HCT116 (cell line): ENCODE results near the gene CPNE9. TPM values are rescaled to one million over a fixed set of nuclear protein-coding genes. Genes with fewer than 3 reads are reported as not detected.

Source experiments
- ATAC-seq: fragments of 200-7000 bp; cut with Tn5 transposase; 2 replicates; pipeline ENCODE4 v1.9.1; 2020; ENCODE audit warnings: mild to moderate bottlenecking, moderate library complexity
- BruUV-seq: library from RNA; stranded (reverse); fragments of 400-500 nt; replicated peaks from 2 replicates; lab custom pipeline; 2021; lab: Mats Ljungman, UMichigan
- CTCF ChIA-PET: fragments of 300-600 bp; sonication (Branson Sonifier 250); formaldehyde crosslinking; loops from one replicate; lab custom pipeline; 2021; ENCODE audit warnings: antibody characterized with exemption; lab: Charles Lee
- POLR2A ChIA-PET: fragments of 300-600, 350-600 bp; sonication (Branson Sonifier 250); formaldehyde crosslinking; loops from one replicate; lab custom pipeline; 2021; ENCODE audit warnings: antibody characterized with exemption; lab: Charles Lee
- RAD21 ChIA-PET, 2 experiments: fragments of 300-600 bp; sonication (Branson Sonifier 250); formaldehyde crosslinking; loops; one replicate each; lab custom pipeline; 2023; ENCODE audit warnings: low total read pairs in 2 of 2; ENCODE audit not compliant: uncharacterized antibody in 2 of 2, unreplicated experiment in 2 of 2, low non-redundant PET in 1 of 2; lab: Charles Lee
- DNase-seq: peaks from one replicate; pipeline ENCODE4 v3.0.0-alpha.2; 2010; ENCODE audit warnings: low read depth, low spot score
- H2AFZ ChIP-seq: fragments of 200-600 bp; shearing (Covaris generic), sonication (generic); 2 replicates; pipeline ENCODE4 v1.6.1; 2017; ENCODE audit warnings: low read depth, mixed run types, mixed read lengths, antibody characterized with exemption, low read length; ENCODE audit not compliant: poor library complexity, severe bottlenecking
- H3K27ac ChIP-seq: 2 replicates; pipeline ENCODE4 v1.5.1; 2012; ENCODE audit warnings: low read depth, low read length
- H3K27me3 ChIP-seq: fragments of 200-600 bp; sonication (generic); 2 replicates; pipeline ENCODE4 v1.6.1; 2016; ENCODE audit warnings: mixed run types, low read length, mixed read lengths; ENCODE audit not compliant: insufficient read depth
- H3K36me3 ChIP-seq, 2 experiments: fragments of 200-500 bp in 1 of 2; fragments of 200-600 bp in 1 of 2; sonication (Bioruptor generic) in 1 of 2; sonication (generic) in 1 of 2; 2 replicates each; pipeline versions ENCODE4 v1.5.1 to v1.6.1; 2014 to 2016; ENCODE audit warnings: low read length in 2 of 2, inconsistent platforms in 1 of 2, mixed read lengths in 1 of 2, mixed run types in 1 of 2; ENCODE audit not compliant: insufficient read depth in 2 of 2, control insufficient read depth in 1 of 2
- H3K4me1 ChIP-seq, 2 experiments: fragments of 200-600 bp in 1 of 2; sonication (generic) in 1 of 2; 2 replicates each; pipeline versions ENCODE4 v1.5.1 to v1.6.1; 2012 to 2017; ENCODE audit warnings: low read length in 2 of 2, inconsistent platforms in 1 of 2, mild to moderate bottlenecking in 1 of 2, mixed read lengths in 1 of 2, mixed run types in 1 of 2, moderate library complexity in 1 of 2; ENCODE audit not compliant: insufficient read depth in 2 of 2, control insufficient read depth in 1 of 2
- H3K4me2 ChIP-seq: fragments of 200-600 bp; sonication (generic); 2 replicates; pipeline ENCODE4 v1.6.1; 2017; ENCODE audit warnings: mixed run types, low read length, mixed read lengths
- H3K4me3 ChIP-seq, 2 experiments: fragments of 200-600 bp in 1 of 2; sonication (generic) in 1 of 2; replicated peaks in 1 of 2; 2 replicates each; pipeline ENCODE4 v1.5.1; 2011 to 2016; ENCODE audit warnings: low read length in 2 of 2, control low read depth in 1 of 2, low read depth in 1 of 2, mild to moderate bottlenecking in 1 of 2, mixed read lengths in 1 of 2, mixed run types in 1 of 2
- H3K79me2 ChIP-seq: fragments of 200-600 bp; sonication (generic); 2 replicates; pipeline ENCODE4 v1.6.1; 2017; ENCODE audit warnings: mild to moderate bottlenecking, mixed run types, low read length, moderate library complexity, mixed read lengths; ENCODE audit not compliant: insufficient read depth
- H3K9ac ChIP-seq: fragments of 200-600 bp; sonication (generic); 2 replicates; pipeline ENCODE4 v1.6.1; 2016; ENCODE audit warnings: low read length, mixed read lengths
- H3K9me2 ChIP-seq: fragments of 200-600 bp; sonication (generic), shearing (Covaris generic); 2 replicates; pipeline ENCODE4 v1.6.1; 2017; ENCODE audit warnings: mixed run types, mild to moderate bottlenecking, moderate library complexity; ENCODE audit not compliant: insufficient read depth
- H3K9me3 ChIP-seq, 2 experiments: fragments of 200-500 bp in 1 of 2; fragments of 200-600 bp in 1 of 2; sonication (Bioruptor generic) in 1 of 2; sonication (generic) in 1 of 2; 2 replicates each; pipeline ENCODE4 v1.6.1; 2014 to 2017; ENCODE audit warnings: low read length in 2 of 2, mixed read lengths in 2 of 2, inconsistent platforms in 1 of 2, low read depth in 1 of 2, mild to moderate bottlenecking in 1 of 2, mixed run types in 1 of 2, moderate library complexity in 1 of 2; ENCODE audit not compliant: control insufficient read depth in 1 of 2, insufficient read depth in 1 of 2
- H4K20me1 ChIP-seq: fragments of 200-600 bp; sonication (generic), shearing (Covaris generic); 2 replicates; pipeline ENCODE4 v1.6.1; 2017; ENCODE audit warnings: mixed run types, mild to moderate bottlenecking, moderate library complexity; ENCODE audit not compliant: insufficient read depth
- ELF1 ChIP-seq: IDR thresholded peaks from 2 replicates; pipeline ENCODE4 v1.6.1; 2012; ENCODE audit warnings: low read depth, borderline replicate concordance
- EZH2phosphoT487 ChIP-seq: fragments of 200-600 bp; IDR thresholded peaks from 2 replicates; pipeline ENCODE4 v1.6.1; 2018; ENCODE audit warnings: antibody characterized with exemption, borderline replicate concordance
- JUND ChIP-seq: IDR thresholded peaks from 2 replicates; pipeline ENCODE4 v1.6.1; 2012
- POLR2AphosphoS5 ChIP-seq: IDR thresholded peaks from 2 replicates; pipeline ENCODE4 v1.6.1; 2011; ENCODE audit warnings: mild to moderate bottlenecking, low read depth, low read length, moderate library complexity
- RAD21 ChIP-seq: IDR thresholded peaks from 2 replicates; pipeline ENCODE4 v1.6.1; 2012; ENCODE audit warnings: low read depth, mild to moderate bottlenecking
- SIN3A ChIP-seq: IDR thresholded peaks from 2 replicates; pipeline ENCODE4 v1.6.1; 2012; ENCODE audit warnings: low read depth
- SP1 ChIP-seq: IDR thresholded peaks from 2 replicates; pipeline ENCODE4 v1.6.1; 2012; ENCODE audit warnings: low read depth
- SRF ChIP-seq: IDR thresholded peaks from 2 replicates; pipeline ENCODE4 v1.6.1; 2012; ENCODE audit warnings: low read depth
- TCF7L2 ChIP-seq: IDR thresholded peaks from 2 replicates; pipeline ENCODE4 v1.7.0; 2011; ENCODE audit warnings: borderline replicate concordance, inconsistent platforms; ENCODE audit not compliant: insufficient read depth, insufficient read length; ENCODE audit errors: extremely low read depth
- ZNF274 ChIP-seq: fragments of 200-500 bp; sonication (Bioruptor generic); IDR thresholded peaks from 2 replicates; pipeline ENCODE4 v1.6.1; 2014; ENCODE audit warnings: mild to moderate bottlenecking, low read depth, low read length, inconsistent platforms
- intact Hi-C: fragments of 100-400 bp; cut with micrococcal nuclease; formaldehyde crosslinking; loops from 2 replicates; pipeline ENCODE4 v1.10.0; 2022
- total RNA-seq: library from RNA; stranded (reverse); gene quantifications from one replicate; pipeline ENCODE4 v1.2.1, GENCODE V29; 2021; ENCODE audit not compliant: unreplicated experiment
- TF ChIP-seq, protein P1 (sequence below): IDR thresholded peaks from 2 replicates; pipeline ENCODE4 v1.6.1; 2011; ENCODE audit warnings: mild to moderate bottlenecking, low read length, moderate library complexity; ENCODE audit not compliant: insufficient replicate concordance; ENCODE audit errors: extremely low read depth

Gene CPNE9
- total RNA-seq, 1 experiment from 2014 or later, result 0.98 TPM

DNA sequence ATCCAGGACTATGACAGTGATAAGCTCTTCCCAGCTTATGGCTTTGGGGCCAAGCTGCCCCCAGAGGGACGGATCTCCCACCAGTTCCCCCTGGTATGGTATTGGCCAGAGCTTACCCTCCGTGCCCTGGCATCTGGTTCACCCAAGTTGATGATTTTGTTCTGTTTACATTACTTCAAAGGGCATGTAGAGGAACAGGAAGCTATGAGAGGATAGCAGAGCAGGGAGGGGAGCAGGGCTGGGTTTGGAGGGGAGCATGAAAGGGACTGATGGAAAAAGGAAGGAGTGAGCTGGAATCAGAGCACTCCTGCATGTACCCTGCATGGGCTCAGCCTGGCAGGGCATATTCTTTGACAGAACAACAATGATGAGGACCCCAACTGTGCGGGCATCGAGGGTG, 14.5 kb downstream of the CPNE9 start:
- no peak overlapping the region for H3K9ac ChIP-seq
- no peaks in the 10 kb centered on the region for H3K9me3 ChIP-seq
- ATAC-seq (no peak), DNase-seq (no peak)
- H3K4me2 ChIP-seq, result no peak overlapping the region
- BruUV-seq, result no TSS peak
- ChIA-PET RAD21 (no interaction called here), CTCF (no interaction called here), POLR2A (interaction anchor here (0.8 kb wide), 1 partner anchor 74 kb away, joined by 3 read pairs; the partner anchor contains the start of genes ARPC4 and TADA3)
- no peaks in the 10 kb centered on the region for H4K20me1 ChIP-seq
- H3K27me3 ChIP-seq, result no peaks in the 10 kb centered on the region
- no peak for TF ChIP-seq SRF
- TF ChIP-seq, protein P1, sequence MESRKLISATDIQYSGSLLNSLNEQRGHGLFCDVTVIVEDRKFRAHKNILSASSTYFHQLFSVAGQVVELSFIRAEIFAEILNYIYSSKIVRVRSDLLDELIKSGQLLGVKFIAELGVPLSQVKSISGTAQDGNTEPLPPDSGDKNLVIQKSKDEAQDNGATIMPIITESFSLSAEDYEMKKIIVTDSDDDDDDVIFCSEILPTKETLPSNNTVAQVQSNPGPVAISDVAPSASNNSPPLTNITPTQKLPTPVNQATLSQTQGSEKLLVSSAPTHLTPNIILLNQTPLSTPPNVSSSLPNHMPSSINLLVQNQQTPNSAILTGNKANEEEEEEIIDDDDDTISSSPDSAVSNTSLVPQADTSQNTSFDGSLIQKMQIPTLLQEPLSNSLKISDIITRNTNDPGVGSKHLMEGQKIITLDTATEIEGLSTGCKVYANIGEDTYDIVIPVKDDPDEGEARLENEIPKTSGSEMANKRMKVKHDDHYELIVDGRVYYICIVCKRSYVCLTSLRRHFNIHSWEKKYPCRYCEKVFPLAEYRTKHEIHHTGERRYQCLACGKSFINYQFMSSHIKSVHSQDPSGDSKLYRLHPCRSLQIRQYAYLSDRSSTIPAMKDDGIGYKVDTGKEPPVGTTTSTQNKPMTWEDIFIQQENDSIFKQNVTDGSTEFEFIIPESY, result no peak
- TF ChIP-seq SIN3A, result no peak
- no peak overlapping the region for H2AFZ ChIP-seq
- no peaks in the 10 kb centered on the region for H3K79me2 ChIP-seq
- no peaks in the 10 kb centered on the region for H3K9me2 ChIP-seq
- no peak overlapping the region for H3K27ac ChIP-seq
- H3K4me3 ChIP-seq, result no peak overlapping the region
- H3K36me3 ChIP-seq, result no peaks in the 10 kb centered on the region
- H3K4me1 ChIP-seq, result peaks cover 10 to 14% of the 10 kb centered on the region in 2 experiments
- intact Hi-C loops, result loop anchor here (5.0 kb wide), 3 partner anchors 214 to 509 kb away; partner anchors contain the start of gene CRELD1

DNA sequence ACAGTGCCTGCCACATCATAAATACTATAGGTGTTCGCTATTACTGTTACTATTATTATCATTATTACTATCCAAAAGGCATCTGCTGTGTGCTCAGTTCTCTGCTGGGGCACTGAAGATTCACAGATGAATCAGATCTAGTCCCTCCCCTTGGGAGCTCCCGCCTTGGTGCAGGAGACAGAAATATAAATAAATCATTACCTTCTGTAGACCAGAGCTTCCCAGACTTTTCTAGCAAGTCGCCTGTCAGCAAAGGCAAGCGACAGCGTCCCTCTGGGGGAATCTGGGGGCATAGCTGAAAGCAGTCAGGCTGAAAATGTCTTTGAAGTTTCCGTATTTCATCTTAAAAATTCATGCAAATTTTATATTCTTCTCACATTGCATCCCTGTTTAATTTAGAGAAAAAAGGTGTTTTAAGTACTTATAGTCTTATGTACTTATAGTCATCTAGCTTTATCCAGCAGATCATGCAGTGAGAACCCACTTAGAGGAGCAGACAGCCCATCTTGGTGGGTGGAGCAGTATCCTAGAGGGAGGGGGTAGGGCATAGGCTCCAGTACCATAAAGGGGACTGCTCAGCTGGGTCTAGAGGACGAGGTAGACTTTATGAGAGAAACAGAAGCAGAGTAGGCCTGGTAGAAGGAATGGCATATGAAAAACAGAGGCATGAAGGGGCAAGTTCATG, 17.5 kb downstream of the CPNE9 start:
- no peaks in the 10 kb centered on the region for H3K9me3 ChIP-seq

More for the DNA sequence above, 17.5 kb downstream of the CPNE9 start:
- no peak for DNase-seq
- CTCF ChIA-PET, result interaction anchor here (1.3 kb wide), 1 partner anchor 9 kb away, joined by 5 read pairs; the partner anchor contains the start of gene BRPF1
- no peaks in the 10 kb centered on the region for H3K27me3 ChIP-seq
- BruUV-seq, result no TSS peak
- ATAC-seq, result no peak
- H4K20me1 ChIP-seq, result no peaks in the 10 kb centered on the region
- no peak overlapping the region for H3K27ac ChIP-seq
- H3K9me2 ChIP-seq, result no peaks in the 10 kb centered on the region
- TF ChIP-seq JUND (no peak), POLR2AphosphoS5 (no peak), ZNF274 (no peak), SP1 (no peak), EZH2phosphoT487 (no peak), TCF7L2 (no peak), ELF1 (no peak), RAD21 (no peak), SIN3A (no peak)
- TF ChIP-seq, all 23 proteins: peak for 0
- Histone ChIP-seq H3K4me1 (peaks cover under 1 to 1% of the 10 kb centered on the region in 2 experiments; a peak in 3 of 4 replicates), H3K9ac (no peak overlapping the region), H3K36me3 (no peaks in the 10 kb centered on the region), H3K4me2 (no peak overlapping the region), H3K79me2 (no peaks in the 10 kb centered on the region), H3K4me3 (no peak overlapping the region), H2AFZ (no peak overlapping the region)
- RAD21 ChIA-PET, result no interaction called here
- POLR2A ChIA-PET, result interaction anchor here (0.6 to 0.7 kb wide), 3 partner anchors 9 to 72 kb away, joined by 3 read pairs; no protein-coding TSS in a partner anchor
- intact Hi-C loops, result no loop called here
